HepG2 (cell line): ENCODE results near the gene GNB1.

Experiments
- CREB1 ChIP-seq, 2 experiments: fragments of 450-650 bp in 1 of 2; IDR thresholded peaks; 2 replicates each; pipeline ENCODE4 v1.6.1; 2016 to 2017; ENCODE audit warnings: control low read depth in 1 of 2, mild to moderate bottlenecking in 1 of 2, missing compliant biosample characterization in 1 of 2, missing genetic modification characterization in 1 of 2
- CTCF ChIP-seq: sonication (generic); formaldehyde crosslinking; IDR thresholded peaks from 2 replicates; pipeline ENCODE4 v1.5.0; 2020; ENCODE audit warnings: mild to moderate bottlenecking, missing genetic modification reagents, moderate library complexity
- MTA1 ChIP-seq: sonication (generic); formaldehyde crosslinking; IDR thresholded peaks from 2 replicates; pipeline ENCODE4 v1.4.0; 2020; ENCODE audit warnings: missing genetic modification reagents, mild to moderate bottlenecking, borderline replicate concordance
- NFIC ChIP-seq: IDR thresholded peaks from 2 replicates; pipeline ENCODE4 v1.6.1; 2012; ENCODE audit warnings: mild to moderate bottlenecking, low read length, inconsistent platforms
- NR1H2 ChIP-seq: sonication (generic); formaldehyde crosslinking; IDR thresholded peaks from 2 replicates; pipeline ENCODE4 v1.8.1; 2022; ENCODE audit warnings: low read depth, missing genetic modification reagents, borderline replicate concordance
- SMC3 ChIP-seq: IDR thresholded peaks from 2 replicates; pipeline ENCODE4 v1.6.1; 2011; ENCODE audit warnings: low read length, improper control_type of control experiment
- ZBTB40 ChIP-seq, 2 experiments: fragments of 450-650 bp in 1 of 2; sonication (generic) in 1 of 2; formaldehyde crosslinking in 1 of 2; IDR thresholded peaks; 2 replicates each; pipeline versions ENCODE4 v1.6.1 to v1.8.0; 2016 to 2022; ENCODE audit warnings: antibody characterized with exemption in 1 of 2, mild to moderate bottlenecking in 1 of 2, missing genetic modification reagents in 1 of 2
- ZNF430 ChIP-seq: sonication (generic); formaldehyde crosslinking; IDR thresholded peaks from 2 replicates; pipeline ENCODE4 v1.9.0; 2021; ENCODE audit warnings: mild to moderate bottlenecking, missing genetic modification reagents
- ZXDC ChIP-seq: sonication (generic); formaldehyde crosslinking; IDR thresholded peaks from 2 replicates; pipeline ENCODE4 v1.5.0; 2020; ENCODE audit warnings: mild to moderate bottlenecking, missing genetic modification reagents
- TF ChIP-seq, protein P1 (sequence below): sonication (generic); formaldehyde crosslinking; IDR thresholded peaks from 2 replicates; pipeline ENCODE4 v1.4.0; 2020; ENCODE audit warnings: missing genetic modification reagents
- TF ChIP-seq, protein P2 (sequence below): sonication (generic); formaldehyde crosslinking; IDR thresholded peaks from 2 replicates; pipeline ENCODE4 v1.4.0; 2020; ENCODE audit warnings: mild to moderate bottlenecking, missing genetic modification reagents

- TF ChIP-seq SMC3 (no peak), CTCF (no peak), NR1H2 (CRISPR knock-in tag) (no peak), MTA1 (CRISPR knock-in tag) (no peak), NFIC (no peak), ZNF430 (CRISPR knock-in tag) (no peak), ZXDC (CRISPR knock-in tag) (no peak), CREB1 (IDR thresholded peaks at IDR 0.05) (no peak), CREB1 (CRISPR knock-in tag; IDR thresholded peaks at IDR 0.05) (no peak), ZBTB40 (IDR thresholded peaks at IDR 0.05) (no peak), ZBTB40 (CRISPR knock-in tag; IDR thresholded peaks at IDR 0.05) (no peak)
- TF ChIP-seq, protein P1, sequence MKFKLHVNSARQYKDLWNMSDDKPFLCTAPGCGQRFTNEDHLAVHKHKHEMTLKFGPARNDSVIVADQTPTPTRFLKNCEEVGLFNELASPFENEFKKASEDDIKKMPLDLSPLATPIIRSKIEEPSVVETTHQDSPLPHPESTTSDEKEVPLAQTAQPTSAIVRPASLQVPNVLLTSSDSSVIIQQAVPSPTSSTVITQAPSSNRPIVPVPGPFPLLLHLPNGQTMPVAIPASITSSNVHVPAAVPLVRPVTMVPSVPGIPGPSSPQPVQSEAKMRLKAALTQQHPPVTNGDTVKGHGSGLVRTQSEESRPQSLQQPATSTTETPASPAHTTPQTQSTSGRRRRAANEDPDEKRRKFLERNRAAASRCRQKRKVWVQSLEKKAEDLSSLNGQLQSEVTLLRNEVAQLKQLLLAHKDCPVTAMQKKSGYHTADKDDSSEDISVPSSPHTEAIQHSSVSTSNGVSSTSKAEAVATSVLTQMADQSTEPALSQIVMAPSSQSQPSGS (CRISPR knock-in tag) = no peak
- TF ChIP-seq, protein P2, sequence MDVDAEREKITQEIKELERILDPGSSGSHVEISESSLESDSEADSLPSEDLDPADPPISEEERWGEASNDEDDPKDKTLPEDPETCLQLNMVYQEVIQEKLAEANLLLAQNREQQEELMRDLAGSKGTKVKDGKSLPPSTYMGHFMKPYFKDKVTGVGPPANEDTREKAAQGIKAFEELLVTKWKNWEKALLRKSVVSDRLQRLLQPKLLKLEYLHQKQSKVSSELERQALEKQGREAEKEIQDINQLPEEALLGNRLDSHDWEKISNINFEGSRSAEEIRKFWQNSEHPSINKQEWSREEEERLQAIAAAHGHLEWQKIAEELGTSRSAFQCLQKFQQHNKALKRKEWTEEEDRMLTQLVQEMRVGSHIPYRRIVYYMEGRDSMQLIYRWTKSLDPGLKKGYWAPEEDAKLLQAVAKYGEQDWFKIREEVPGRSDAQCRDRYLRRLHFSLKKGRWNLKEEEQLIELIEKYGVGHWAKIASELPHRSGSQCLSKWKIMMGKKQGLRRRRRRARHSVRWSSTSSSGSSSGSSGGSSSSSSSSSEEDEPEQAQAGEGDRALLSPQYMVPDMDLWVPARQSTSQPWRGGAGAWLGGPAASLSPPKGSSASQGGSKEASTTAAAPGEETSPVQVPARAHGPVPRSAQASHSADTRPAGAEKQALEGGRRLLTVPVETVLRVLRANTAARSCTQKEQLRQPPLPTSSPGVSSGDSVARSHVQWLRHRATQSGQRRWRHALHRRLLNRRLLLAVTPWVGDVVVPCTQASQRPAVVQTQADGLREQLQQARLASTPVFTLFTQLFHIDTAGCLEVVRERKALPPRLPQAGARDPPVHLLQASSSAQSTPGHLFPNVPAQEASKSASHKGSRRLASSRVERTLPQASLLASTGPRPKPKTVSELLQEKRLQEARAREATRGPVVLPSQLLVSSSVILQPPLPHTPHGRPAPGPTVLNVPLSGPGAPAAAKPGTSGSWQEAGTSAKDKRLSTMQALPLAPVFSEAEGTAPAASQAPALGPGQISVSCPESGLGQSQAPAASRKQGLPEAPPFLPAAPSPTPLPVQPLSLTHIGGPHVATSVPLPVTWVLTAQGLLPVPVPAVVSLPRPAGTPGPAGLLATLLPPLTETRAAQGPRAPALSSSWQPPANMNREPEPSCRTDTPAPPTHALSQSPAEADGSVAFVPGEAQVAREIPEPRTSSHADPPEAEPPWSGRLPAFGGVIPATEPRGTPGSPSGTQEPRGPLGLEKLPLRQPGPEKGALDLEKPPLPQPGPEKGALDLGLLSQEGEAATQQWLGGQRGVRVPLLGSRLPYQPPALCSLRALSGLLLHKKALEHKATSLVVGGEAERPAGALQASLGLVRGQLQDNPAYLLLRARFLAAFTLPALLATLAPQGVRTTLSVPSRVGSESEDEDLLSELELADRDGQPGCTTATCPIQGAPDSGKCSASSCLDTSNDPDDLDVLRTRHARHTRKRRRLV (CRISPR knock-in tag) = no peak
These were observed 18.4 kb downstream of the GNB1 start for GRCh38 chr1:1872329-1872994.
